ENCODE data around the gene HAND2. TPM values are rescaled to one million over a fixed set of nuclear protein-coding genes. Genes with fewer than 3 reads are reported as not detected.

HAND2 gene
- total and polyA plus RNA-seq, 2 of the 8 experiments (the other 6 are each of a cell fraction or from before 2014, with no cell fraction given) = 0.05 TPM; not detected in 1

DNA sequence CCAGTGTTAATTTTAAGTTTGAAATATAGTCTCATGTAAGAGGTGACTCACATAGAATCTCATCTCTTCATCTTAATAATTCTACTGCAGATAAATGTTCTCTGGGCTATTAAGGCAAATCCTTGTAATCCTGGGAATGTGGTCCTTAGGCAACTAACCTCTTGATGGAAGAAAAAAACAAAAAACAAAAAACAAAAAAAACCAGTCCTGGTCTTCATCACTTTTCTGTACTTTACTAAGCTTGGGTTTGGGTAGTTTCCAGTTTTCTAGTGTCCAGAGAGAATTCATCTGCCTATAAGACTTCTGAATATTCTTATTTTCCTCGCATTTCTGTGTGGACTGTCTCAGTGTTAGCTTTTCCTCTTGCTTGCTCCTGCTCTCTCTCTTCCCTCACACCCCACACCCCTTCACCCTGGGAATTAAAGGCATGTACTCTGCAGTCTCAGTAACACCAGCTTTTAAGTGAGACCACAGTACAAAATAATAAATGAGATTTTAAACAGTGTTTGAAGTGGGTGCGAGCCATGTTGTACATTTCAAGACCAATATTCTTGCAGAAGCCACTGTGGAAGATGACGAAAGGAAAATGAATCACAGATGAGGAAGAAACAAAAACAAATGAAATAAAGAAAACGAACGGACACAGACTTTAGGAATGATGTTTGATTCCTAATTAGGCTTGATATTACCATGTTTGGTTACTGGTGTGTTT is 51.7 kb downstream of the HAND2 start:
- DNase-seq (ENCODE audit: low read depth in 1 of 2, low spot score in 2 of 2) (no peak), FAIRE-seq (no peak)
- Histone ChIP-seq H3K4me1 (replicated peaks in 1 of 4; ENCODE audit: control insufficient read depth in 3 of 4, insufficient read depth in 4 of 4, low read length in 3 of 4) (peaks cover 0 to 2% (median 0%) of the 10 kb centered on the region in 4 experiments; a peak in 1 of 7 replicates), H3K27me3 (replicated peaks in 1 of 4; ENCODE audit: control insufficient read depth in 3 of 4, extremely low read depth in 1 of 4, insufficient read depth in 3 of 4, low read length in 3 of 4) (no peaks in the 10 kb centered on the region), H2BK5ac (ENCODE audit: low read depth, low read length) (no peak overlapping the region), H3K9me3 (ENCODE audit: insufficient read depth in 2 of 2, low read depth in 1 of 2, low read length in 1 of 2) (no peaks in the 10 kb centered on the region), H2AK5ac (ENCODE audit: low read depth, low read length) (no peak overlapping the region), H2BK12ac (ENCODE audit: low read depth, low read length) (no peak overlapping the region), H3K4me3 (ENCODE audit: extremely low read depth in 1 of 4, insufficient read depth in 2 of 4, low read depth in 3 of 4, low read length in 4 of 4) (no peak overlapping the region), H4K8ac (ENCODE audit: extremely low read depth, insufficient read depth, low read length) (no peak overlapping the region), H4K91ac (replicated peaks; ENCODE audit: insufficient read length, low read length) (no peak overlapping the region), H3K4me2 (ENCODE audit: insufficient read depth in 1 of 2, low read depth in 2 of 2, low read length in 2 of 2) (no peak overlapping the region), H3K36me3 (ENCODE audit: control insufficient read depth in 2 of 4, insufficient read depth in 4 of 4, low read length in 3 of 4) (no peaks in the 10 kb centered on the region), H3K23ac (ENCODE audit: insufficient read length) (no peak overlapping the region), H2BK120ac (replicated peaks; ENCODE audit: low read depth, low read length) (no peak overlapping the region), H3K79me2 (ENCODE audit: control insufficient read depth in 1 of 2, insufficient read depth in 2 of 2, low read length in 2 of 2) (no peaks in the 10 kb centered on the region), H2BK20ac (ENCODE audit: low read length) (no peak overlapping the region), H3K18ac (ENCODE audit: extremely low read depth, low read length) (no peak overlapping the region), H4K5ac (ENCODE audit: insufficient read length, low read depth, low read length) (no peak overlapping the region), H2AFZ (ENCODE audit: low read length) (no peak overlapping the region), H3K27ac (ENCODE audit: low read depth, low read length) (no peak overlapping the region), H3K9ac (replicated peaks in 1 of 4; ENCODE audit: extremely low read depth in 1 of 4, low read depth in 3 of 4, low read length in 3 of 4) (no peak overlapping the region), H3K23me2 (ENCODE audit: low read depth, low read length) (no peaks in the 10 kb centered on the region), H3K4ac (replicated peaks; ENCODE audit: insufficient read length, low read depth, low read length) (no peak overlapping the region), H3K14ac (ENCODE audit: insufficient read length) (no peak overlapping the region), H4K20me1 (replicated peaks in 1 of 2; ENCODE audit: control insufficient read depth in 1 of 2, insufficient read depth in 2 of 2, low read length in 2 of 2) (no peaks in the 10 kb centered on the region), H3K79me1 (ENCODE audit: low read depth, low read length) (no peaks in the 10 kb centered on the region), H2BK15ac (ENCODE audit: low read length) (no peak overlapping the region), H3K56ac (replicated peaks; ENCODE audit: insufficient read length, low read depth, low read length) (no peak overlapping the region)
- CTCF ChIA-PET (ENCODE audit: partially characterized antibody) = interaction anchor here (0.9 to 2.0 kb wide), 7 partner anchors 9 to 177 kb away, joined by 3 to 8 read pairs (median 4); no protein-coding TSS in a partner anchor
- POLR2A ChIA-PET (ENCODE audit: partially characterized antibody) = no interaction called here
- 92% methylated on average over 5 of the region's 5 CpGs; no CpG with 5 or more reads in 1 of the 2 experiments for WGBS, 2 experiments (ENCODE audit: extremely low coverage in 1 of 2, insufficient coverage in 1 of 2, insufficient read length in 1 of 2, insufficient replicate concordance in 2 of 2, low coverage in 1 of 2, low lambda C conversion rate in 2 of 2, missing lambda C conversion rate in 1 of 2)
- TF ChIP-seq SP4 (IDR thresholded peaks at IDR 0.05; ENCODE audit: low read length) (no peak), SP2 (IDR thresholded peaks at IDR 0.05; ENCODE audit: low read length) (no peak), RXRA (IDR thresholded peaks at IDR 0.05; ENCODE audit: insufficient read depth, low read depth, low read length) (no peak), HDAC6 (IDR thresholded peaks at IDR 0.05; ENCODE audit: low read depth, low read length) (no peak), CHD1 (IDR thresholded peaks at IDR 0.05; ENCODE audit: low read depth, low read length) (no peak)
